Activated CD8-positive, alpha-beta memory T cell treated with anti-CD3 and anti-CD28 coated beads for 48 hours (primary cell): ENCODE measurements around the gene FAF1.

Source experiments
- DNase-seq, 3 experiments: peaks; one replicate each; pipeline ENCODE4 v3.0.0-alpha.2; 2020; ENCODE audit warnings: low read depth in 2 of 3, low spot score in 2 of 3

Gene FAF1

GRCh38 chr1:50978144-50978851 is 18.2 kb upstream of the FAF1 start:
- DNase-seq: no peak

GRCh38 chr1:50977575-50978143 is 17.6 kb upstream of the FAF1 start:
- DNase-seq: peak in 1 of 3 experiments; percentile 12

DNA sequence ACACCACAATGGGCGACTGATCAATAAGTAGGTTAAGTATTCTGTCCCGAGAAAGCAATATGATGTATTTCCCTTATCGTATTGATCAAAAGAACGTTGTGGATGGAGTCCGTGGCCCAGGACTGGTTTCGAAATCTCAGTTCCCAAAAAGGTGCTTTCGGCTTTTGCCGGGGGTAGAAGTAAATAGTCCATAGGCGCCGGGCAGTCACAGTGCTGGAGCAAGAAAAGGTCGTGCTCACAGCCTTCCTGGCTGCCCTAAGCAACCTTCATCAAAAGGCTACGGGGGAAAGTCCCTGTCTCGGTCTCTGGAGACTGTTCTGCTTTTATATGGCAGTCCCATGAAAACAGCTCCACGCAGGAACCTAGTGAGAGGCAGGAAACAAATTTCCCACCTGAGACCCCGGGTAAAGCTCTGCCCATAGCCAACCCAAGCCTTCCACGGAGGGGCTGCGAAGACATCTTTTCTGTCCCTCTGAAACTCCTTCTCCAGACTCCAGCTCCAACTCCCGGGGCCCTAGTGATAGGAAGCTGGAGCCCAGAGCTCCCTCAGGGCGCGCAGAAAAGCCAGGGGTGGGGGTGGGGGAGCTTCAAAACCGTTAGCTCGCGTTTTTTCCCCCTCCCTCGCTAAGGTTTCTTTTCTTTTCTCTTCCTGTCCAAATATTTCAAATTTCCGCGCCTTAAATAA is 17.0 kb upstream of the FAF1 start:
- DNase-seq: no peak

GRCh38 chr1:50976111-50976889 is 16.2 kb upstream of the FAF1 start:
- DNase-seq: no peak

GRCh38 chr1:50975436-50975835 is 15.4 kb upstream of the FAF1 start:
- DNase-seq: no peak

GRCh38 chr1:50974618-50974935 is 14.5 kb upstream of the FAF1 start:
- no peak for DNase-seq

DNA sequence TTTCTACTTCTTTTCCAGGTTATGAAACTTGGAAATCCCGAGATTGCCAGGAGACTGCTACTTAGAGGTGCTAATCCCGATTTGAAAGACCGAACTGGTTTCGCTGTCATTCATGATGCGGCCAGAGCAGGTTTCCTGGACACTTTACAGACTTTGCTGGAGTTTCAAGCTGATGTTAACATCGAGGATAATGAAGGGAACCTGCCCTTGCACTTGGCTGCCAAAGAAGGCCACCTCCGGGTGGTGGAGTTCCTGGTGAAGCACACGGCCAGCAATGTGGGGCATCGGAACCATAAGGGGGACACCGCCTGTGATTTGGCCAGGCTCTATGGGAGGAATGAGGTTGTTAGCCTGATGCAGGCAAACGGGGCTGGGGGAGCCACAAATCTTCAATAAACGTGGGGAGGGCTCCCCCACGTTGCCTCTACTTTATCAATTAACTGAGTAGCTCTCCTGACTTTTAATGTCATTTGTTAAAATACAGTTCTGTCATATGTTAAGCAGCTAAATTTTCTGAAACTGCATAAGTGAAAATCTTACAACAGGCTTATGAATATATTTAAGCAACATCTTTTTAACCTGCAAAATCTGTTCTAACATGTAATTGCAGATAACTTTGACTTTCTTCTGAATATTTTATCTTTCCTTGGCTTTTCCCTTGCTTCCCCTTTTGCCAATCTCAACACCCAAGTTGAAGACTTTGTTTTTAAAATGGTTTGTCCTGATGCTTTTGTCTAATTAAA is 14.0 kb upstream of the FAF1 start:
- DNase-seq: no peak

DNA sequence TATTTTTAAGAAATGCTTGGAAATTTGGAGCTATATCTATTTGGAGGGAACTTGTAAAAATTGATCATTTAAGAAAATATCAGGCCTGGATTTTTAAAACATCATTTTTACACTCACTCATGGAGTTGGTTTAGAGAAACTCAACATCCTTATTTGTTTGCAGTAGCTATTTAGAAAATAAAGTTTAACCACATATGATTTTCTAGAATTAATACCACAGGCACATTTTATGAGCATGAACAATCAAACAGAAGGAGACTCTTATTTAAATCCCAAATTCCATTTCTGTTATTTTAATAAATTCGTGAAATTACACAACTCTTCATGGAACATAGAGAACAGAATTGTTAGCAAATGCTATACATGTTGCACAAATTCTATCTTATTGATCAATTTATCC is 13.2 kb upstream of the FAF1 start:
- no peak for DNase-seq

- no peak for DNase-seq
These were observed 12.7 kb upstream of the FAF1 start for GRCh38 chr1:50972766-50973165.

DNA sequence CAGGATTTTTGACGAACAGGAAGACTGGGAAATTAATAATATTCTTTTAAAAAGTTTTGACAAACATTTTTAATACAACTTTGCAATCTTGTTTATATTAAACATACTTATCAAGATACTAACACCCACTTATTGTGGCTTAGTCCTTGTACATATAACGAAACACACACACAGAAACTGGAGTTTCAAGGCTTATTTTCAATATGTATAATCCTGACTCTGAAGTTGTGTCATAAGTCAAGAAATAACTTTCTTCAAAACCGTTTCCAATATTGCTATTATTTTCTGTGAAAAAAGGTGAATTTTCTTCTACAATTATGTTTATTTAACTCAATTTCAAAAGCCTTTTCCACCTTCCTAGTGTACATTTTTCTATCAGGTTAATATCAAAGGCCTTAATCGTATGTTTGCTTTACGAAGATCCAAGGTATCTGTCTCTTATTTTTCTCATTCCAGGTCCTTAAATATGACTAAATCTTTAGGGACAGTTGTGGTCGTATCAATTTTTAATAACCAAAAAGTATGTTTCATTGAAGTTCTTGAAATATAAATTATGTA is 11.8 kb upstream of the FAF1 start:
- no peak for DNase-seq

- no peak for DNase-seq
These were observed 11.0 kb upstream of the FAF1 start for GRCh38 chr1:50970931-50971582.

GRCh38 chr1:50970509-50970887 is 10.4 kb upstream of the FAF1 start:
- DNase-seq: no peak

DNA sequence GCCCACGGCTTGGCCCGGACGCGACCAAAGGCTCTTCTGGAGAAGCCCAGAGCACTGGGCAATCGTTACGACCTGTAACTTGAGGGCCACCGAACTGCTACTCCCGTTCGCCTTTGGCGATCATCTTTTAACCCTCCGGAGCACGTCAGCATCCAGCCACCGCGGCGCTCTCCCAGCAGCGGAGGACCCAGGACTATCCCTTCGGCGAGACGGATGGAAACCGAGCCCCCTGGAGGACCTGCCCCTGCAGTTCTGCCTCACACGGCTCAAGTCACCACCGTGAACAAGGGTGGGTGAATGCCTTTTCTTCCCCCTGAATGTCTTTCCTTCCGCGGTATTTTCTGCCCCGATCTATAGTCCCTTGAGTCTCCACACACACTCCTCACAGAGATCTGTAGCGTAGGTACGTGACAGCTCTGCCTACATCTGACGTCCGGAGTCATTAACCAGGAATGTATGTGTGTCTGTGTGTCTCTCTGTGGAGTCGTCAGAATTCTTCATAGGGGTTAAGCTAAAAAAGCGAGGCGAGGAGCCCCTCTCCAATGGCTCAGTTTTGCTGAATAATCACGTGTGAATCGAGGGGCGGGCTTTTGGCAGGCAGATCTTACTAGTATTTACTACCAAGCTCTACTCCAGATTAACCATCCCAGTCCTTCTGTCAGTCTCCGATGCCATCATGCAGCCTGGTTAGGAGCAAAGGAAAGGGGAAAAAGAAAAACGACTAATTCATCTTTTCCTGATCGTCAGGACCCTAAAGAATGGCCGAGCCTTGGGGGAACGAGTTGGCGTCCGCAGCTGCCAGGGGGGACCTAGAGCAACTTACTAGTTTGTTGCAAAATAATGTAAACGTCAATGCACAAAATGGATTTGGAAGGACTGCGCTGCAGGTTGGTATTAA is 9.8 kb upstream of the FAF1 start, which contains the start of gene CDKN2C:
Gene CDKN2C (plus strand): TSS at position 635 of the 898 bp plus-strand sequence. CDS start 124 bp downstream, at position 759.
- peak in 1 of 3 experiments; percentile 29 for DNase-seq

DNA sequence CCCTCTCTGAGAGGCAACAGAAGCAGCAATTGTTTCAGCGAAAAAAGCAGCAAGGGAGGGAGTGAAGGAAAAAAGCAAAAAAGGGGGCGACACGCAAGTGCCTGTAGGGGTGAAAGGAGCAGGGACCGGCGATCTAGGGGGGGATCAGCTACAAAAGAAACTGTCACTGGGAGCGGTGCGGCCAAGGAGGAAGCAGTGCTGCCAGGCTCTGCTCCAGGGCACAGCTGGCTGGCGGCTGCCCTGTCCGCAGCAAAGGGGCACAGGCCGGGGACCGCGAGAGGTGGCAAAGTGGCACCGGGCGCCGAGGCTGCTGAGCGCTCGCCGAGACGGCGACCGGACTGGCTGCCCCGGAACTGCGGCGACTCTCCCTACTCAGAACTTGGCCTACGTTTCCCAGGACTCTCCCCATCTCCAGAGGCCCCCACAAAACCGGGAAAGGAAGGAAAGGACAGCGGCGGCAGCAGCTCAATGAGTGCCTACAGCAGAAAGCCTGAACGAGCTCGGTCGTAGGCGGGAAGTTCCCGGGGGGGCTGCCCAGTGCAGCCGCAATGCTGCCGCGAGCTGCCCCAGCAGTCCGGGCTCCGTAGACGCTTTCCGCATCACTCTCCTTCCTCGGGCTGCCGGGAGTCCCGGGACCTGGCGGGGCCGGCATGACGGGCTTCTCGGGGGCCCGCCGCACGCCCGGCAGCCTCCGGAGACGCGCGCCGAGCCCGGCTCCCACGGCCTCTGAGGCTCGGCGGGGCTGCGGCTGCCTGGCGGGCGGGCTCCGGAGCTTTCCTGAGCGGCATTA is 8.9 kb upstream of the FAF1 start:
- DNase-seq: peak in 1 of 3 experiments; percentile 28

- peak; percentile 52 to 68 (median 55) for DNase-seq
These were observed 8.2 kb upstream of the FAF1 start for GRCh38 chr1:50968158-50968820.

GRCh38 chr1:50967416-50968157 is 7.5 kb upstream of the FAF1 start:
- DNase-seq: no peak

GRCh38 chr1:50966991-50967390 is 6.9 kb upstream of the FAF1 start:
- no peak for DNase-seq
